DOHH2 (cell line): Measurements from ENCODE around the gene IFNE.

Experiments used
- H3F3A ChIP-seq: fragments of 200-600 bp; sonication (generic), shearing (Covaris generic); 2 replicates; pipeline ENCODE4 v1.6.0; 2016; ENCODE audit warnings: antibody characterized with exemption, mild to moderate bottlenecking; ENCODE audit not compliant: control insufficient read depth, insufficient read depth
- H3K27ac ChIP-seq: fragments of 200-600 bp; sonication (generic); 2 replicates; pipeline ENCODE4 v1.5.1; 2014; ENCODE audit warnings: low read depth, mild to moderate bottlenecking, low read length, moderate library complexity
- H3K27me3 ChIP-seq: fragments of 200-600 bp; sonication (generic); 2 replicates; pipeline ENCODE4 v1.6.1; 2014; ENCODE audit warnings: mild to moderate bottlenecking, low read length, mixed read lengths; ENCODE audit not compliant: control insufficient read depth
- H3K36me3 ChIP-seq: fragments of 200-600 bp; sonication (generic); 2 replicates; pipeline ENCODE4 v1.6.1; 2014; ENCODE audit warnings: mild to moderate bottlenecking, low read length, moderate library complexity, mixed read lengths; ENCODE audit not compliant: control insufficient read depth
- H3K4me1 ChIP-seq: fragments of 200-600 bp; sonication (generic); 2 replicates; pipeline ENCODE4 v1.6.1; 2014; ENCODE audit warnings: mild to moderate bottlenecking, low read length, mixed read lengths; ENCODE audit not compliant: control insufficient read depth
- H3K4me2 ChIP-seq: fragments of 200-600 bp; sonication (generic); 2 replicates; pipeline ENCODE4 v1.6.0; 2014; ENCODE audit warnings: mild to moderate bottlenecking, low read length, moderate library complexity
- H3K4me3 ChIP-seq: fragments of 200-600 bp; sonication (generic); 2 replicates; pipeline ENCODE4 v1.5.1; 2014; ENCODE audit warnings: mild to moderate bottlenecking, low read length, mixed read lengths
- H3K79me2 ChIP-seq: fragments of 200-600 bp; sonication (generic); 2 replicates; pipeline ENCODE4 v1.6.1; 2014; ENCODE audit warnings: mild to moderate bottlenecking, low read length, mixed read lengths; ENCODE audit not compliant: control insufficient read depth
- H3K9me2 ChIP-seq: fragments of 200-600 bp; sonication (generic); replicated peaks from 2 replicates; pipeline ENCODE4 v1.6.1; 2014; ENCODE audit warnings: mild to moderate bottlenecking, low read length, mixed read lengths; ENCODE audit not compliant: control insufficient read depth
- H3K9me3 ChIP-seq: fragments of 200-600 bp; sonication (generic); 2 replicates; pipeline ENCODE4 v1.6.1; 2014; ENCODE audit warnings: antibody characterized with exemption, low read length, mixed read lengths; ENCODE audit not compliant: control insufficient read depth, insufficient read depth
- H4K20me1 ChIP-seq: fragments of 200-600 bp; sonication (generic); 2 replicates; pipeline ENCODE4 v1.6.0; 2014; ENCODE audit warnings: low read depth, mild to moderate bottlenecking, antibody characterized with exemption, low read length, moderate library complexity; ENCODE audit not compliant: control insufficient read depth, insufficient read depth
- EZH2phosphoT487 ChIP-seq: fragments of 200-600 bp; sonication (generic); IDR thresholded peaks from 2 replicates; pipeline ENCODE4 v1.6.1; 2017; ENCODE audit warnings: borderline replicate concordance, mild to moderate bottlenecking, antibody characterized with exemption, low read length, moderate library complexity, mixed read lengths
- TF ChIP-seq, protein P1 (sequence below): fragments of 200-600 bp; sonication (generic); IDR thresholded peaks from one replicate; pipeline ENCODE4 v1.5.1; 2014; ENCODE audit warnings: antibody characterized with exemption, mild to moderate bottlenecking, low read depth, low read length; ENCODE audit not compliant: poor library complexity, severe bottlenecking

Gene IFNE

GRCh38 chr9:21519855-21520434 is 37.8 kb upstream of the IFNE start:
- H3F3A ChIP-seq, result no peaks in the 10 kb centered on the region
- no peaks in the 10 kb centered on the region for H4K20me1 ChIP-seq
- H3K9me2 ChIP-seq, result no peaks in the 10 kb centered on the region
- no peaks in the 10 kb centered on the region for H3K27me3 ChIP-seq
- no peaks in the 10 kb centered on the region for H3K9me3 ChIP-seq
- TF ChIP-seq EZH2phosphoT487, result no peak
- TF ChIP-seq, protein P1, sequence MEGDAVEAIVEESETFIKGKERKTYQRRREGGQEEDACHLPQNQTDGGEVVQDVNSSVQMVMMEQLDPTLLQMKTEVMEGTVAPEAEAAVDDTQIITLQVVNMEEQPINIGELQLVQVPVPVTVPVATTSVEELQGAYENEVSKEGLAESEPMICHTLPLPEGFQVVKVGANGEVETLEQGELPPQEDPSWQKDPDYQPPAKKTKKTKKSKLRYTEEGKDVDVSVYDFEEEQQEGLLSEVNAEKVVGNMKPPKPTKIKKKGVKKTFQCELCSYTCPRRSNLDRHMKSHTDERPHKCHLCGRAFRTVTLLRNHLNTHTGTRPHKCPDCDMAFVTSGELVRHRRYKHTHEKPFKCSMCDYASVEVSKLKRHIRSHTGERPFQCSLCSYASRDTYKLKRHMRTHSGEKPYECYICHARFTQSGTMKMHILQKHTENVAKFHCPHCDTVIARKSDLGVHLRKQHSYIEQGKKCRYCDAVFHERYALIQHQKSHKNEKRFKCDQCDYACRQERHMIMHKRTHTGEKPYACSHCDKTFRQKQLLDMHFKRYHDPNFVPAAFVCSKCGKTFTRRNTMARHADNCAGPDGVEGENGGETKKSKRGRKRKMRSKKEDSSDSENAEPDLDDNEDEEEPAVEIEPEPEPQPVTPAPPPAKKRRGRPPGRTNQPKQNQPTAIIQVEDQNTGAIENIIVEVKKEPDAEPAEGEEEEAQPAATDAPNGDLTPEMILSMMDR, result no peak
- H3K79me2 ChIP-seq, result no peaks in the 10 kb centered on the region
- H3K4me1 ChIP-seq, result no peaks in the 10 kb centered on the region
- no peaks in the 10 kb centered on the region for H3K36me3 ChIP-seq
- H3K4me3 ChIP-seq, result no peak overlapping the region
- H3K4me2 ChIP-seq, result no peak overlapping the region
- no peak overlapping the region for H3K27ac ChIP-seq

- TF ChIP-seq, protein P1, result no peak
- no peak for TF ChIP-seq EZH2phosphoT487
- H3K27ac ChIP-seq, result no peak overlapping the region
Measured at GRCh38 chr9:21516796-21517195, 34.7 kb upstream of the IFNE start.

GRCh38 chr9:21513431-21513830 is 31.3 kb upstream of the IFNE start:
- no peak for TF ChIP-seq EZH2phosphoT487
- TF ChIP-seq, protein P1, result no peak
- no peak overlapping the region for H3K4me3 ChIP-seq
- H3K4me2 ChIP-seq, result no peak overlapping the region
- H3K79me2 ChIP-seq, result no peaks in the 10 kb centered on the region
- no peaks in the 10 kb centered on the region for H3K9me3 ChIP-seq
- no peaks in the 10 kb centered on the region for H3K9me2 ChIP-seq
- no peaks in the 10 kb centered on the region for H4K20me1 ChIP-seq
- H3K27me3 ChIP-seq, result no peaks in the 10 kb centered on the region
- no peak overlapping the region for H3K27ac ChIP-seq
- no peaks in the 10 kb centered on the region for H3K4me1 ChIP-seq
- H3K36me3 ChIP-seq, result no peaks in the 10 kb centered on the region
- no peaks in the 10 kb centered on the region for H3F3A ChIP-seq

More at GRCh38 chr9:21516796-21517195, 34.7 kb upstream of the IFNE start:
- Histone ChIP-seq H3K79me2 (no peaks in the 10 kb centered on the region), H3K27me3 (no peaks in the 10 kb centered on the region), H3K36me3 (no peaks in the 10 kb centered on the region), H3K9me2 (no peaks in the 10 kb centered on the region), H3K4me1 (no peaks in the 10 kb centered on the region), H4K20me1 (no peaks in the 10 kb centered on the region), H3K4me3 (no peak overlapping the region), H3K4me2 (no peak overlapping the region), H3F3A (no peaks in the 10 kb centered on the region), H3K9me3 (no peaks in the 10 kb centered on the region)

GRCh38 chr9:21510806-21511205 is 28.7 kb upstream of the IFNE start:
- Histone ChIP-seq H3K27ac (no peak overlapping the region), H3K4me3 (no peak overlapping the region), H3K4me1 (no peaks in the 10 kb centered on the region), H3K27me3 (no peaks in the 10 kb centered on the region), H4K20me1 (no peaks in the 10 kb centered on the region), H3K9me3 (no peaks in the 10 kb centered on the region), H3F3A (no peaks in the 10 kb centered on the region), H3K36me3 (no peaks in the 10 kb centered on the region), H3K79me2 (no peaks in the 10 kb centered on the region), H3K9me2 (no peaks in the 10 kb centered on the region), H3K4me2 (no peak overlapping the region)
- no peak for TF ChIP-seq EZH2phosphoT487
- TF ChIP-seq, protein P1, result no peak
